Measurements from ENCODE around the gene CD9. TPM values are rescaled to one million over a fixed set of nuclear protein-coding genes. Genes with fewer than 3 reads are reported as not detected.

CD9 gene
- total RNA-seq, 3 donors from 2014 or later = 1.6 to 3.2 (median 3.0) TPM

DNA sequence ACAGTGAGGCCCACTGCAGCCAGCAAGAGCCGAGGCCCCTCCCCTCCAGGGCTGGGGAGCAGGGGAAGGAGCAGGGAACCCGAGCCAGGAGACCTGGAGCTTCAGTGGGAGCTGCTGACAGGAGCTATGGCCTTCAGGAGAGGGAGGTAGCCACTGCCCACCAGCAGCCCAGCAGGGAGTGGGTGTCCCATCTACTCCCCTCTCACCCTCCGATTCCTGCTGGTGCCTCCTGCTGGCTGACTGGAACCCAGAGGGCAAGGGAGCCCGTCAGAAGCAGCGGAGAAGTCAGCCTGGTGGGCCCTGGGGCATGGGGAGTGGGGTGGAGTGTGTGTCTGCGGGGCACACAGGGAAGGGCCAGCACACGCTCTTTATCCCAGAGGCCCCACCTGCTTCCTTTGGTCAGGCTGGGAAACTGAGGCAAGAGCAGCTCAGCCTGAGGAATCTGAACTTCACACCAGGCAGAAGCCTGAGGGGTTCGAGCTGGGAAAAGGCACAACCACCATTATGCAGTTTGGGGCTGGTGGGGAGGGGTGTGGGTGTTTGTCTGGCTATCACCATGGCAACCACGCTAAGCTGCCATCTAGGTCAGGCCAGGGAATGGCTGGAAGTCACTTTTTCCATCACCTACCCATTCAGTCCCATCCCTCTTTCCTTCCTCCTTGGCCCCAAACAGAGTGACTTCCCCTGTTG is 73.5 kb downstream of the CD9 start:
- Mint-ChIP-seq H3K4me3 (no peak overlapping the region), H3K27me3 (ENCODE audit: low read depth) (peaks cover 24% of the 10 kb centered on the region), H3K36me3 (ENCODE audit: insufficient read depth) (no peaks in the 10 kb centered on the region), H3K9me3 (no peaks in the 10 kb centered on the region), H3K4me1 (ENCODE audit: low read depth) (peaks cover 6% of the 10 kb centered on the region)
- DNase-seq (no peak), ATAC-seq (no peak)

DNA sequence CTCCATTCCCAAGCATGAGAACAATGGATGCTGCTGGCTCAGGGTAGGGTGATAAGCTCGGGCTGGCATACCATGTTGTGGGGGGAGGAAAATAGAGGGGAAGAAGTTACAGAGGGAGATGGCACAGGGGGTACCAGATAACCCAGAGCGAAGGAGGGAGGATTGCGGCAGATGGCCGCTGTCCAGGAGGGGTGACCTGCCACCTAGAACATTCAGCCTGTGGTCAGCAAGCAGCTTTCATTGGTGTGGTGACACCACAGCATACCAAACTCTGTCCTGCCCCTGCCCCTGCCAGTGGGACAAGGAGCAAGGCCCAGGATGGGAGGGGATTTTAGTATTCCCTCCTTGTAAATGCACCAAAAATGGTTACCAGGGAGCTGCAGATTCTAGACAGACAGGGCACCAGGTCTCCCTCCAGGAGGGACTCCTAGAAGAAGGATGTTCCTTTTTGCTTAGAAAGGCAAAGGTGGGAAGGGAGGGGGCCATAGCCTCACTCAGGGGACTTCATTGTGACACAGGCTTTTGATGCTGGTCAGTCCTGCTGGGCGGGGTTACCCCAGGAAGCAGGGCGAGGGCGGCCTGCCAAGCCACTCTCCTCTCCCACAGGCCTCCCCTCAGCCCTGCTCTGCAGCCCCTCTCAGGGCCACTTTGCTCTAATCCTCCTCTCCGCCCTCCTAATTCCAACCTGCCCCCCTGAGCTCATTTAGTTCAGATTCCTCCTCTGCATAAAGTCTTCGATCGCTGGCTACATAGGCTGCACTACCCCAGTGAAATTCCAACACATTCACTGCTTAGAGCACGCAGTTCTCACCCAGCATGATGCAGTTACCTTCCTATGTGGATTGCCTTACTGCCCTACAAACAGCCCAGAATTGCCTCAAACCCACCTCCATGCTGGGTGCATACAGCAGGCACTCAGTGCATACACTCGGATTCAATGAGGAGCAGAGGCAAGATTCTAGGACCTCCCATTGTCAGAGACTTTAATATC is 74.3 kb downstream of the CD9 start:
- ATAC-seq = no peak
- no peaks in the 10 kb centered on the region for H3K9me3 Mint-ChIP-seq
- H3K27me3 Mint-ChIP-seq (ENCODE audit: low read depth) = peaks cover 27% of the 10 kb centered on the region
- peaks cover 6% of the 10 kb centered on the region for H3K4me1 Mint-ChIP-seq (ENCODE audit: low read depth)
- DNase-seq = no peak
- no peaks in the 10 kb centered on the region for H3K36me3 Mint-ChIP-seq (ENCODE audit: insufficient read depth)
- H3K4me3 Mint-ChIP-seq = no peak overlapping the region

DNA sequence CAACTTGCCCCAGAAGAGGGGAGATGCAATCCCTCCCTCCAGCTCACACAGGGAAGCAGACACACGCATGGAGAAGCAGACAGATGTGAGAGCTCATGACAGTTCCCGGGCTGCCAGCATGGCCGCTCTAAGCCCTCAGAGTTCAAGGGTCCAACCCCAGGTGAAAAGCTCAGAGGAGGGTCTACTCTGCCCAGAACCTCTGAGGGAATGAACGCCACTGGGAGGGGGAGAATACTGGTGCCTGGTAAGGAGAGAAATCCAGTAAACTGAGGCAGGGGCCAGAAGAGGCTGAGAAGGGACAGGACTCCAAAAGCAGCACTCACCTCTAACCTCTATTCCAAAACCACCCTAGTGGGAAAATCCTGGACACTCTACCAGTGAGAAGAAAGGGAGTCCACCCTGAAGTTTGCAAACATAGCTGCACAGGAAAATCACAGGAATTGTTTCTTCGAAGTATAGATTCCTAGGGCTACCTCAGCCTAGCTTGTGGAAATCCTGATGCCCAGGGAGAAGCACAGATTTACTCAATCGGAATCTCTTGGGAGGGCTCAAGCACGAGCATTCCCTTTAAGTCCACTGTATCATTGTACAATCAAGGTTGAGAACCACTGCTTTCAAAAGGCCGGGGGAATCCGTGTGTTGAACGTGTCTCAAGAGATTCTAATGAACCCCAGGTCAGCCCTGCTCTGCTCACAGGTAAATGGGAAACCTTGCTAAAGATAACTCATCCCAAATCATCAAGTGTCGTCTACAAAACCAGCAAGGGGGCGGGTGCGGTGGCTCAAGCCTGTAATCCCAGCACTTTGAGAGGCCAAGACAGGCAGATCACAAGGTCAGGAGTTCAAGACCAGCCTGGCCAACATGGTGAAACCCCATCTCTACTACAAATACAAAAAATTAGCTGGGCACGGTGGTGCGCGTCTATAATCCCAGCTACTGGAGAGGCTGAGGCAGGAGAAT is 76.0 kb downstream of the CD9 start:
- Mint-ChIP-seq H3K27me3 (ENCODE audit: low read depth) (peaks cover 39% of the 10 kb centered on the region), H3K9me3 (no peaks in the 10 kb centered on the region), H3K36me3 (ENCODE audit: insufficient read depth) (no peaks in the 10 kb centered on the region), H3K4me1 (ENCODE audit: low read depth) (peaks cover 6% of the 10 kb centered on the region), H3K4me3 (no peak overlapping the region)
- ATAC-seq = no peak
- DNase-seq = no peak

DNA sequence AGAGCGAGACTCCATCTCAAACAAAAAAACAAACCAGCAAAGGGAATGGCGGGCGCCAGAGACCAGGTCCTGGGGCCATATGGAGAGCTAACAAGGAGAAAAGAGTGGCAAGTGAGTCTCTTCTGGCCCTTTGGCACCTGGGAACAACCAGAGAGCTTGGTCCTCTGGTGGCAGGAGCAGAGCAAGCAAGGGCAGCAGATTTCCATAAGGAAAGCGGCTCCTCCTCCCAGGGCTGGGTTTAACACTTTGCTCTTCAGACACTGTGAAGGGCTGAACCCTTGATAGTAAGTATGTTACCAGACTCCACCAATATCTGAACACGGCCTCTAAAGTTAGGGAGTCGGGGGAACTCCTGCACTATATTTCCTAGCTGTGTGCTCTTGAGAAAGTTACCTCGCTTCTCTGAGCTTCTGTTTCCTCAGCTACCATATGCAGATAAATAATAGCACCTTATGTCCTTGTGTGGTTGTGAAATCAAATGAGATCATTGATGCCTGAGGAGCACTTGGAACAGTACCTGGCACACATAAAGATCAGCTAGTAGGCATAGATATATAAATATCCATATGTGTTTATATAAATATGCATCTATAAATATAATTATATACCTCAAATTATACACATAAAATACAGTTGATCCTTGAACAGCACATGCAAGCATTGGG is 76.9 kb downstream of the CD9 start:
- no peak for ATAC-seq
- no peak for DNase-seq
- Mint-ChIP-seq H3K4me3 (no peak overlapping the region), H3K27me3 (ENCODE audit: low read depth) (peaks cover 45% of the 10 kb centered on the region), H3K4me1 (ENCODE audit: low read depth) (peaks cover 6% of the 10 kb centered on the region), H3K36me3 (ENCODE audit: insufficient read depth) (no peaks in the 10 kb centered on the region), H3K9me3 (no peaks in the 10 kb centered on the region)

DNA sequence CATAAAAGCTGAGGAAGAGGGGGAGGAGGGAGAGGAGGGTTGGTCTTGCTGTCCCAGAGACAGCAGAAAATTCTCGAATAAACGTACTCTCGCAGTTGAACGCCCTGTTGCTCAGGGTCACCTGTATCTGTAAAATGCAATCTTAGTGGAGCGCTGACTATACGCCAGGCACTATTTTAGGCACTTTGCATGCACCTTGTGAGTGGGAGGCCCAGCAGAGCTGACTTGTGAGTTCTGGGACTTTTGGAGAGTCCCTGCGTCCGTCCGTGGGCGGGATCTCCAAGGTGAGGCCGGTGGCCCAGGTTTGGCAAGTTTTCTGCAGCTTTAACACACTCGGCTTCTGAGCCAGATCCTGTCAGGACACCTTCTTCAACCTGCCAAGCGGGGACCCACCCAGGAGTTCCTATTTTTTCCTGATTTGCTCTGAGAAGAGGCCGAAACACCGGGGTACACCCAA is 77.8 kb downstream of the CD9 start:
- Mint-ChIP-seq H3K9me3 (no peaks in the 10 kb centered on the region), H3K36me3 (ENCODE audit: insufficient read depth) (no peaks in the 10 kb centered on the region), H3K4me1 (ENCODE audit: low read depth) (peaks cover 6% of the 10 kb centered on the region), H3K4me3 (peak overlapping the region; percentile 84), H3K27me3 (ENCODE audit: low read depth) (peaks cover 43% of the 10 kb centered on the region)
- peak; percentile 27 for DNase-seq
- peak; percentile 7 to 18 for ATAC-seq

DNA sequence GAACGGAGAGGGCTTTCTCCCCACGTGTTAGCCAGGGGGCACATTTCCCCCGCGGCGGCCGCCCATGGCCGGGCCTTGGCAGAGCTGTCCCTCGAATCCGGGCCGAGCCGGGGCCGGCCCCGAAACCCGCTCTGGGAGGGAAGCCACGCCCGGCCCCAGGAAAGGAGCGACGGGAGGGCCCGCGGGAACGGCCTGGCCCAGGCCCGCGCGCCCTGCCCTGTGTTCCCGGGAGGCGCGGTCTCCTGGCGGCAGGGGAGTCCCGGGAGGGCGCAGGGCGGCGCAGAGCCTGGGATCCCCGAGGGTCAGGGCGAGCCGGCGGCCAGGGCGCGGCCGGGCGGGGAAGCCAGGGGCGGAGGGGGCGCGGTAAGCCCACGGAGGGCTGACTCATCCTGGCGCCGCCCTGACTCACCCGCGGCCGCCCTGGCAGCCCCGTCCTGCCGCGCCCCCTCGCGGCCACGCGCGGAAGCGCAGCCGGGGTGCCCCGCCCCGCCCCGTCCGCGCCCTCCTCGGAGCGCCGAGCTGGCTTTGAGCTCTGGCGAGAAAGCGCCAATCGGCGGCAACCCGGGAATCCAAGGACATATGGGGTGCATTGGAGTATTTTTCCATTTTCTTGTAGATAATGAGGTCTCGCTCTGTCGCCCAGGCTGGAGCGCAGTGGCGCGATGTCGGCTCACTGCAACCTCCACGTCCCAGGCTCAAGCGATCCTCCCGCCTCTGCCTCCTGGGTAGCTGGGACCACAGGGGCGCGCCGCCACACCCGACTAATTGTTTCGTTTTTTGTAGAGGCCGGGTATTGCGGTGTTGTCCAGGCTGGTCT is 78.4 kb downstream of the CD9 start:
- H3K9me3 Mint-ChIP-seq = no peaks in the 10 kb centered on the region
- peaks cover 6% of the 10 kb centered on the region for H3K4me1 Mint-ChIP-seq (ENCODE audit: low read depth)
- peaks cover 40% of the 10 kb centered on the region for H3K27me3 Mint-ChIP-seq (ENCODE audit: low read depth)
- ATAC-seq (peak; percentile 91 to 94), DNase-seq (peak; percentile 85)
- H3K4me3 Mint-ChIP-seq = peak overlapping the region; percentile 84
- no peaks in the 10 kb centered on the region for H3K36me3 Mint-ChIP-seq (ENCODE audit: insufficient read depth)

DNA sequence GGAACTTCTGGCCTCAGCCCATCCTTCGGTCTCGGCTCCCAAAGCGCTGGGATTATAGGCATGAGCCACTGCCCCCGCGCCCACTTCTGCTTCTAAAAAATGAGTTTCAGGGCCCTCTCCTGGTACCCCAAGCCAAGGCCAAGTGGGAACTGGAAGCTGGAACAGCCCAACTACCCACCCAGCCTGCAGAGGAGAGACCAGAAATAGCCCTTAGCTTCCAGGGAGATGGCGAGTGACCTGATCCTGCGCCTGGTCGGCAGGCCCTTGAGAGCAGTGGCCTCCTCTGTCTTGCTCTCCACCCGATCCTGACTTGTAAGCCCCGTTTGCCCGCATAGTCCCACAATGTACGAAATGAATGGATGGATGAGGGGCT is 79.0 kb downstream of the CD9 start:
- H3K36me3 Mint-ChIP-seq (ENCODE audit: insufficient read depth) = no peaks in the 10 kb centered on the region
- H3K4me1 Mint-ChIP-seq (ENCODE audit: low read depth) = peaks cover 6% of the 10 kb centered on the region
- H3K27me3 Mint-ChIP-seq (ENCODE audit: low read depth) = peaks cover 42% of the 10 kb centered on the region
- DNase-seq = no peak
- peak overlapping the region; percentile 49 for H3K4me3 Mint-ChIP-seq
- no peak for ATAC-seq
- H3K9me3 Mint-ChIP-seq = no peaks in the 10 kb centered on the region

DNA sequence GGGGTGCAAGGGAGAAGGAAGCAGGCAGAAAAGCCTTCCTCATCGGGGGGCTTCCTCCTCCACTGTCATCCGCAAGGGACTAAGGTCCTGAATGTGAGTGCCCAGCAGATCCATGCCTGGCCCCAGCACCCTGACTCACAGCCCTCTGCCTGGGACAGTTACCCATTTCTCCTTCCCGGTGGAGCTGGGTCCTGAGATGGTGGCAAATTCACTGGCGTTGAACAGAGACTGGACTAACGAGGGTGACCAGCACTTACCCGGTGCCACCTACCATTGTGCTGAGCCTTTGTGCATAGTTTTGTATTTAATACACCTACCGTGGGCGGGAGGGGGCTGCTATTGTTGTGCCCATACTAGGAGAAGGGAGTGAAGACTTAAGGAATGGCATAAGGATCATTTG is 79.4 kb downstream of the CD9 start:
- DNase-seq (no peak), ATAC-seq (no peak)
- H3K27me3 Mint-ChIP-seq (ENCODE audit: low read depth) = peaks cover 44% of the 10 kb centered on the region
- H3K9me3 Mint-ChIP-seq = no peaks in the 10 kb centered on the region
- no peak overlapping the region for H3K4me3 Mint-ChIP-seq
- peaks cover 6% of the 10 kb centered on the region for H3K4me1 Mint-ChIP-seq (ENCODE audit: low read depth)
- no peaks in the 10 kb centered on the region for H3K36me3 Mint-ChIP-seq (ENCODE audit: insufficient read depth)

DNA sequence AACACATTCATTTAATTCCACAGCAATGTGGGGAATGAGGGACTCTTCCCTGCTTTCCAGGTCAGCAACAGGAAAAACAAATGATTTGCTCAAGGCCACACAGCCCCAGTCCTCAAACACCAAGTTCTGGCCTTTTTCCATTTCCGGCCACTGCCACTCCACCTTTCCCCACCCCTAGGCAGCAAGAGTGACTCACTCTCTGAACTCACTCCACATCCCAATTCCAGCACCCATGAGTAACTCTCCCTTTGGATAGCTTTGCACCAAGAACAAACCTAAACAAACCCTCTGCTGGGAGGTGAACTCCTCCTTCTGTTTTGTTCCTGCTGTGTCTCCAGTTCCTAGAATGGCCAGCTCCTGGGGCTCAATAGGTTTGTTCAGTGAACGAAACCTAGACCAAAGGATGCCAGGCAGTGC is 79.9 kb downstream of the CD9 start:
- Mint-ChIP-seq H3K36me3 (ENCODE audit: insufficient read depth) (no peaks in the 10 kb centered on the region), H3K27me3 (ENCODE audit: low read depth) (peaks cover 41% of the 10 kb centered on the region), H3K4me3 (no peak overlapping the region)

DNA sequence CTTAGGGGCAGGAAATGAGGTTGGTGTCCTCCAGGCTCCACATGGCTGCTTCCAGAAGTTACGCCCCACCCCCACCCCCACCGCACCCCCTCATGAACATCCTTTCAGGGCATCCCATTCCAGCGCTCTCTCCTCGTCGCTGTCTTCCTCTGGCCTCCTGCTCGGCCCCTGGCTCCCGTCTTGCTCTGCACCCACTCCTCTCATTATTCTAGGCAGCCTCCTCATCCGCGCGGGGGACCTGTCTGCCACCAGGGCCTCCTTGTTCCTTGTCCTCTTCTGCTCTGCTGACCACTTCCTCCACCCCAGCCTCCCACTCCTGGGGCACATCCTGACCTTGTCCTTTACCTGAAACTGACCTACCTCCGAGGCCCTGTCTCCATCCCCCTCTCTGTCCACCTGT is 80.5 kb downstream of the CD9 start:
- peaks cover 39% of the 10 kb centered on the region for H3K27me3 Mint-ChIP-seq (ENCODE audit: low read depth)
- H3K4me3 Mint-ChIP-seq = no peak overlapping the region
- H3K9me3 Mint-ChIP-seq = no peaks in the 10 kb centered on the region
- H3K36me3 Mint-ChIP-seq (ENCODE audit: insufficient read depth) = no peaks in the 10 kb centered on the region
- ATAC-seq (no peak), DNase-seq (no peak)
- peaks cover 7% of the 10 kb centered on the region for H3K4me1 Mint-ChIP-seq (ENCODE audit: low read depth)

More for the DNA sequence above, 79.9 kb downstream of the CD9 start:
- Mint-ChIP-seq H3K4me1 (ENCODE audit: low read depth) (peaks cover 7% of the 10 kb centered on the region), H3K9me3 (no peaks in the 10 kb centered on the region)
- ATAC-seq (no peak), DNase-seq (no peak)

DNA sequence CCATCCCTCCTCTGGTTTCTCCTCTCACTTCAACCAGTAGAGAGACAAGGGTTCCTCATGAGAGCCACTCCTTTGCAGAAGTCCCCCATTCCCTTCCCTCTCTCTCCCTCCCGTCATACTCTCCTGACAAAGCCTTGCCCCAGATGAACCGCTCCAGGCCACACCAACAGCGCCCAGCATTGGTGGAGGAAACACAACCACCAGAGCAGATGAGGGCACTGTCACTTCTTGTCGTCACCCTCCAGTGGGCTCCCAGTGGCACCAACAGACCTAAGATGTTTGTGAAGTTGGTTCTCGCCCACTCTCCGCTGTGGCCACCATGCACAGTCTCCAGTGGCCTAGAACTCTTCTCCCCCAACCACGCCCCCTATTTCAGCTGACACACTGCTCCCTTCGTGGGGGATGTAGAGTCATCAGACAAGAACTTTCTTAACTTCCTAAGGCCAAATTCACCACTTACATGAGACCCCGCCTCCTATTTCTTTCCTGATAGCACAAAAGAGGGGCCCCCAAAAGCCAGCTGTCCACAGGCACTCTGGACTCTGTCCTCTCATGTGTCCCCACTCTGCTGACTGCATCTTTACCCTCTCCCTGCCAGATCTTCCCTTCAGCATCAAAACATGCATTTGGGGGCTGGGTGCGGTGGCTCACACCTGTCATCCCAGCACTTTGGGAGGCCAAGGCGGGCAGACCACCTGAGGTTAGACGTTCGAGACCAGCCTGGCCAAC is 81.0 kb downstream of the CD9 start:
- H3K9me3 Mint-ChIP-seq = no peaks in the 10 kb centered on the region
- peaks cover 7% of the 10 kb centered on the region for H3K4me1 Mint-ChIP-seq (ENCODE audit: low read depth)
- H3K4me3 Mint-ChIP-seq = no peak overlapping the region
- ATAC-seq (no peak), DNase-seq (no peak)
- H3K27me3 Mint-ChIP-seq (ENCODE audit: low read depth) = peaks cover 39% of the 10 kb centered on the region
- H3K36me3 Mint-ChIP-seq (ENCODE audit: insufficient read depth) = no peaks in the 10 kb centered on the region

DNA sequence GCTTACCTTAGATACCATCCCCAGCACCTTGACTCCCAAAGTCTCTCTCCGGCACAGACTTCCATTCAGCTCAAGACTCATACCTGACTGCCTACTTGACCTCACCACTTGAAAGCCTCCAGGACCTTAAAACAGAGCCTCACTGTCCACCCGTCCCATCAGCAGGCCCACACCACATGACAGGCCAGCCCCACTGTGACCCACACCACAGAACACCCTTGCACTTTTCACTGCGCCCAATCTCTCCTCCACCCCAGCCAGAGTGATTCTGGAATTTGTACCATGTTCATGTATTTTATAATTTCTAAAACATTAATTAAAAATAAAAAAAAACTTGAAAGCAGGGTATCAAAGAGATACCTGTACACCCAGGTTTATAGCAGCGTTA is 82.2 kb downstream of the CD9 start:
- Mint-ChIP-seq H3K9me3 (no peaks in the 10 kb centered on the region), H3K4me1 (ENCODE audit: low read depth) (peaks cover 7% of the 10 kb centered on the region), H3K4me3 (no peak overlapping the region), H3K36me3 (ENCODE audit: insufficient read depth) (no peaks in the 10 kb centered on the region), H3K27me3 (ENCODE audit: low read depth) (peaks cover 35% of the 10 kb centered on the region)
- no peak for ATAC-seq
- DNase-seq = no peak

Data from activated T-cell treated with anti-CD3 and anti-CD28 coated beads, Interleukin-2, amount 50 U/mL, for 4 hours (primary cell).